ENCODE data around the gene SLC27A2.

SLC27A2 gene

DNA sequence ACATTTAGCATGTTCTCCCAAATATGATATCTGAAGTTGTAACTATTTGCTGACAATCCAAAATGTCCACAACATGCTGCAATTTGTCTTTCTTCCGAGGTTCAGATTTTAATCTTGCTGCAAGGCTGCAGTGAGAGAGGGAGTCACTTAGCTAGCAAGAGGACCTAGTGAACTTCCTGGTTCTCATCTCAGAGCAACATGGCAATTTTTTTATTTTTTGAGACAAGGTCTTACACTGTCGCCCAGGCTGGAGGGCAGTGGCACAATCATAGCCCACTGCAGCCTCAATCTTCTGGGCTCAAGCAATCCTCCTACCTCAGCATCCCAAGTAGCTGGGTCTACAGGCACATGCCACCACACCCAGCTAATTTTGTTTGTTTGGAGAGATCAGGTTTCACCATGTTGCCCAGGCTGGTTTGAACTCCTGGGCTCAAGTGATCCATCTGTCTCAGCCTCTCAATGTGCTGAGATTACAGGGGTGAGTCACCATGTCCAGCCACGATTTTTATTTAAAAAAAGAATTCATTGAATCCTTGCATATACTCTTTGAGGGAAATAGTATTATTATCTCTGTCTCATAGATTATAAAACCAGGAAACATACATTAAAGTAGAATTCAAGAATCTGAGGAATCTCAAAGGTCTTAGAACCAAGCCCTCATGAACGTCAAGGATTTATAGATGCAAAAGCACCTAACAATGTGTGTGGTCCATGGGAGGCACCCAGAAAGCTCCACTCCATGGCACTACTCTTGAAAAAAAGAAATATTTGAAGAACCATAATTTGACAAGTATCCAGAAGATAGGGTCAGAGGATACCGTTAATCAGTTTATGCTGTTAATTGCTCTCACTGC lies 74.4 kb downstream of the SLC27A2 start:
- TF ChIP-seq, protein P1, sequence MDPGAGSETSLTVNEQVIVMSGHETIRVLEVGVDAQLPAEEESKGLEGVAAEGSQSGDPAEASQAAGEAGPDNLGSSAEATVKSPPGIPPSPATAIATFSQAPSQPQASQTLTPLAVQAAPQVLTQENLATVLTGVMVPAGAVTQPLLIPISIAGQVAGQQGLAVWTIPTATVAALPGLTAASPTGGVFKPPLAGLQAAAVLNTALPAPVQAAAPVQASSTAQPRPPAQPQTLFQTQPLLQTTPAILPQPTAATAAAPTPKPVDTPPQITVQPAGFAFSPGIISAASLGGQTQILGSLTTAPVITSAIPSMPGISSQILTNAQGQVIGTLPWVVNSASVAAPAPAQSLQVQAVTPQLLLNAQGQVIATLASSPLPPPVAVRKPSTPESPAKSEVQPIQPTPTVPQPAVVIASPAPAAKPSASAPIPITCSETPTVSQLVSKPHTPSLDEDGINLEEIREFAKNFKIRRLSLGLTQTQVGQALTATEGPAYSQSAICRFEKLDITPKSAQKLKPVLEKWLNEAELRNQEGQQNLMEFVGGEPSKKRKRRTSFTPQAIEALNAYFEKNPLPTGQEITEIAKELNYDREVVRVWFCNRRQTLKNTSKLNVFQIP (CRISPR knock-in tag; IDR thresholded peaks at IDR 0.05; ENCODE audit: borderline replicate concordance, low read depth): no peak
- TF ChIP-seq SNAI2 (CRISPR knock-in tag; IDR thresholded peaks at IDR 0.05) (no peak), ESRRG (CRISPR knock-in tag; IDR thresholded peaks at IDR 0.05) (no peak), PPARA (CRISPR knock-in tag; IDR thresholded peaks at IDR 0.05; ENCODE audit: borderline replicate concordance) (no peak), ISL1 (CRISPR knock-in tag; IDR thresholded peaks at IDR 0.05) (no peak), ZNF8 (CRISPR knock-in tag; IDR thresholded peaks at IDR 0.05) (no peak), TCF4 (CRISPR knock-in tag; IDR thresholded peaks at IDR 0.05; ENCODE audit: borderline replicate concordance) (no peak), ZFP30 (CRISPR knock-in tag; IDR thresholded peaks at IDR 0.05) (no peak), TOX (CRISPR knock-in tag; IDR thresholded peaks at IDR 0.05; ENCODE audit: borderline replicate concordance) (no peak), OSR1 (CRISPR knock-in tag; IDR thresholded peaks at IDR 0.05) (no peak), ZNF565 (CRISPR knock-in tag; conservative IDR thresholded peaks at IDR 0.05; ENCODE audit: low read depth) (no peak)
- TF ChIP-seq, protein P2, sequence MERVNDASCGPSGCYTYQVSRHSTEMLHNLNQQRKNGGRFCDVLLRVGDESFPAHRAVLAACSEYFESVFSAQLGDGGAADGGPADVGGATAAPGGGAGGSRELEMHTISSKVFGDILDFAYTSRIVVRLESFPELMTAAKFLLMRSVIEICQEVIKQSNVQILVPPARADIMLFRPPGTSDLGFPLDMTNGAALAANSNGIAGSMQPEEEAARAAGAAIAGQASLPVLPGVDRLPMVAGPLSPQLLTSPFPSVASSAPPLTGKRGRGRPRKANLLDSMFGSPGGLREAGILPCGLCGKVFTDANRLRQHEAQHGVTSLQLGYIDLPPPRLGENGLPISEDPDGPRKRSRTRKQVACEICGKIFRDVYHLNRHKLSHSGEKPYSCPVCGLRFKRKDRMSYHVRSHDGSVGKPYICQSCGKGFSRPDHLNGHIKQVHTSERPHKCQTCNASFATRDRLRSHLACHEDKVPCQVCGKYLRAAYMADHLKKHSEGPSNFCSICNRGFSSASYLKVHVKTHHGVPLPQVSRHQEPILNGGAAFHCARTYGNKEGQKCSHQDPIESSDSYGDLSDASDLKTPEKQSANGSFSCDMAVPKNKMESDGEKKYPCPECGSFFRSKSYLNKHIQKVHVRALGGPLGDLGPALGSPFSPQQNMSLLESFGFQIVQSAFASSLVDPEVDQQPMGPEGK (CRISPR knock-in tag; IDR thresholded peaks at IDR 0.05; ENCODE audit: borderline replicate concordance): no peak
- TF ChIP-seq, protein P3, sequence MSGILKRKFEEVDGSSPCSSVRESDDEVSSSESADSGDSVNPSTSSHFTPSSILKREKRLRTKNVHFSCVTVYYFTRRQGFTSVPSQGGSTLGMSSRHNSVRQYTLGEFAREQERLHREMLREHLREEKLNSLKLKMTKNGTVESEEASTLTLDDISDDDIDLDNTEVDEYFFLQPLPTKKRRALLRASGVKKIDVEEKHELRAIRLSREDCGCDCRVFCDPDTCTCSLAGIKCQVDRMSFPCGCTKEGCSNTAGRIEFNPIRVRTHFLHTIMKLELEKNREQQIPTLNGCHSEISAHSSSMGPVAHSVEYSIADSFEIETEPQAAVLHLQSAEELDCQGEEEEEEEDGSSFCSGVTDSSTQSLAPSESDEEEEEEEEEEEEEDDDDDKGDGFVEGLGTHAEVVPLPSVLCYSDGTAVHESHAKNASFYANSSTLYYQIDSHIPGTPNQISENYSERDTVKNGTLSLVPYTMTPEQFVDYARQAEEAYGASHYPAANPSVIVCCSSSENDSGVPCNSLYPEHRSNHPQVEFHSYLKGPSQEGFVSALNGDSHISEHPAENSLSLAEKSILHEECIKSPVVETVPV (CRISPR knock-in tag; IDR thresholded peaks at IDR 0.05): no peak
- peak; percentile 33; the same call in 2 of the 3 replicates for ATAC-seq

DNA sequence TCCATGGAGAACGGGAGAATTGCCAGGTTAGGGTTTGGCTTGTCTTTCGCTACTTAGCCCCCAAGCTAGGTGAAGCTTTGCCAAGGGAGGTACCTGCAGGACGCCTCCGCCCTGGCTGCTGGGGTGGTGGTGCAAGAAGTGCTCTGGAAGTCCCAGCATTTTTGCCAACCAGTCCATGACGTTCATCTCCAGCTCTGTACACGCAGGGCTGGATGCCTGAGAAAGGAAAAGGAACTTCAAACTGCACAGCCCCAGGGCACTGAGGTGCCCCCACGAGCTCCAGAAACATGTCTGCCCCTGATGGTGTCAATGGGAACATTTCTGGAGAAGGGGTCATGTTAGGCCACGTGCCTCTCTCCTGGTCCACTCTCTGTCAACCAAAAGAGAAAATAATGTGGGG lies 75.3 kb downstream of the SLC27A2 start:
- no peak for ATAC-seq
- TF ChIP-seq PPARA (CRISPR knock-in tag; IDR thresholded peaks at IDR 0.05; ENCODE audit: borderline replicate concordance) (no peak), SNAI2 (CRISPR knock-in tag; IDR thresholded peaks at IDR 0.05) (no peak), OSR1 (CRISPR knock-in tag; IDR thresholded peaks at IDR 0.05) (no peak), ESRRG (CRISPR knock-in tag; IDR thresholded peaks at IDR 0.05) (no peak)

DNA sequence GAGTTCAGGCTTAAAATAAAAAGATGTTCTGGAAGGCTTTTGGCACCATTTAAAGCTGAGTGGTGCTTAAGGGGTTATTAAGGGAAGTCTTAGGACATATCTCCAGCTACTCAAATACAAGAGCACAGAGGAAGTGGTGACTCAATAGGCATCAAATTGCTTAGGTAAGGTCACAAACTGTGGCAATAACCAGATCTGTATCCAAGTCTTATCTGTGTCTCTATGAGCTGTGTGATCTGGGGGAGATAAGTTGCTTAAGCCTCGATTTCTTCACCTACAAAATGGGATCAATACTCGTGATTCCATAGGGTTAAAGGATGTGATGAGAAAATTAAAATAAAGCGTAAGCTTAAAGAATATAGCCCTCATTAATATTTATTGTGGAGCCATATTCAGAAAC lies 75.9 kb downstream of the SLC27A2 start:
- TF ChIP-seq GLIS3 (CRISPR knock-in tag; IDR thresholded peaks at IDR 0.05): no peak
- TF ChIP-seq, protein P2 (CRISPR knock-in tag; IDR thresholded peaks at IDR 0.05; ENCODE audit: borderline replicate concordance): no peak
- TF ChIP-seq SNAI2 (CRISPR knock-in tag; IDR thresholded peaks at IDR 0.05): no peak
- no peak for TF ChIP-seq CSDC2 (CRISPR knock-in tag; IDR thresholded peaks at IDR 0.05)
- TF ChIP-seq RARB (CRISPR knock-in tag; IDR thresholded peaks at IDR 0.05): no peak
- TF ChIP-seq, protein P4, sequence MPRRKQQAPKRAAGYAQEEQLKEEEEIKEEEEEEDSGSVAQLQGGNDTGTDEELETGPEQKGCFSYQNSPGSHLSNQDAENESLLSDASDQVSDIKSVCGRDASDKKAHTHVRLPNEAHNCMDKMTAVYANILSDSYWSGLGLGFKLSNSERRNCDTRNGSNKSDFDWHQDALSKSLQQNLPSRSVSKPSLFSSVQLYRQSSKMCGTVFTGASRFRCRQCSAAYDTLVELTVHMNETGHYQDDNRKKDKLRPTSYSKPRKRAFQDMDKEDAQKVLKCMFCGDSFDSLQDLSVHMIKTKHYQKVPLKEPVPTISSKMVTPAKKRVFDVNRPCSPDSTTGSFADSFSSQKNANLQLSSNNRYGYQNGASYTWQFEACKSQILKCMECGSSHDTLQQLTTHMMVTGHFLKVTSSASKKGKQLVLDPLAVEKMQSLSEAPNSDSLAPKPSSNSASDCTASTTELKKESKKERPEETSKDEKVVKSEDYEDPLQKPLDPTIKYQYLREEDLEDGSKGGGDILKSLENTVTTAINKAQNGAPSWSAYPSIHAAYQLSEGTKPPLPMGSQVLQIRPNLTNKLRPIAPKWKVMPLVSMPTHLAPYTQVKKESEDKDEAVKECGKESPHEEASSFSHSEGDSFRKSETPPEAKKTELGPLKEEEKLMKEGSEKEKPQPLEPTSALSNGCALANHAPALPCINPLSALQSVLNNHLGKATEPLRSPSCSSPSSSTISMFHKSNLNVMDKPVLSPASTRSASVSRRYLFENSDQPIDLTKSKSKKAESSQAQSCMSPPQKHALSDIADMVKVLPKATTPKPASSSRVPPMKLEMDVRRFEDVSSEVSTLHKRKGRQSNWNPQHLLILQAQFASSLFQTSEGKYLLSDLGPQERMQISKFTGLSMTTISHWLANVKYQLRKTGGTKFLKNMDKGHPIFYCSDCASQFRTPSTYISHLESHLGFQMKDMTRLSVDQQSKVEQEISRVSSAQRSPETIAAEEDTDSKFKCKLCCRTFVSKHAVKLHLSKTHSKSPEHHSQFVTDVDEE (CRISPR knock-in tag; IDR thresholded peaks at IDR 0.05): no peak
- TF ChIP-seq, protein P3 (CRISPR knock-in tag; IDR thresholded peaks at IDR 0.05): no peak
- no peak for TF ChIP-seq ZNF8 (CRISPR knock-in tag; IDR thresholded peaks at IDR 0.05)
- no peak for TF ChIP-seq TCF4 (CRISPR knock-in tag; IDR thresholded peaks at IDR 0.05; ENCODE audit: borderline replicate concordance)
- TF ChIP-seq PPARA (CRISPR knock-in tag; IDR thresholded peaks at IDR 0.05; ENCODE audit: borderline replicate concordance): no peak
- TF ChIP-seq OSR1 (CRISPR knock-in tag; IDR thresholded peaks at IDR 0.05): no peak
- no peak for TF ChIP-seq ARNTL (CRISPR knock-in tag; IDR thresholded peaks at IDR 0.05; ENCODE audit: borderline replicate concordance, low read depth)
- ATAC-seq: no peak

Data from SK-N-SH treated with all-trans-retinoic acid at 6 μM for 48 hours (cell line).